GM12892 (cell line): ENCODE results near the gene TFAP2A.

Experiments used
- POLR2A ChIP-seq: IDR thresholded peaks from 2 replicates; pipeline ENCODE4 v1.6.1; 2011; ENCODE audit warnings: low read depth, low read length, control low read depth
- POLR2AphosphoS5 ChIP-seq: IDR thresholded peaks from 2 replicates; pipeline ENCODE4 v1.6.1; 2011; ENCODE audit warnings: low read depth, low read length, control low read depth
- TAF1 ChIP-seq: IDR thresholded peaks from 2 replicates; pipeline ENCODE4 v1.6.1; 2011; ENCODE audit warnings: low read depth, mild to moderate bottlenecking, control low read depth, low read length, borderline replicate concordance

DNA sequence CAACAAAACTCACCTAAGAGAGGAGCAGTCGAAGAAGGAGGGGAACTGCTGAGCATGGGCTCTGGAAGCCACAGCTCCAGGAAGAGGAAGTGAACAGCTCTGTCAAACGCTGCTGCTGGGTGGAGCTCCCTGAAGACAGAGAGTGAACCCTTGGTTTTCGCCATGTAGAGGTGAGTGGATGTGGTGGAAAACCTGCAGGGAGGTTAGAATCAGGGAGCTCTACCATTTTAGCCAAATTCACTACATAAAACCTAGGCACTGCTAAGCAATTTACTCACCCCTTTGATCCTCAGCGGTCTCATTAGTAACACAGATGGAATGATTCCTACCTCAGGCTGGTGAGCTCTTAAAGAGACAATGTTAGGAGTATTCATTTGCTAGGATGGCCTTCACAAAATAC is 19.4 kb upstream of the TFAP2A start:
- TF ChIP-seq POLR2A (no peak), POLR2AphosphoS5 (no peak), TAF1 (no peak)
